A673 (cell line): ENCODE results near the gene C11orf16.

Experiments used
- CTCF ChIP-seq: fragments of 300-800, 200-600 bp; sonication (generic); conservative IDR thresholded peaks from 2 replicates; pipeline ENCODE4 v1.5.1; 2017; ENCODE audit warnings: low read depth, mild to moderate bottlenecking, antibody characterized with exemption, low read length, moderate library complexity, mixed read lengths
- EZH2 ChIP-seq: fragments of 200-600 bp; sonication (generic); IDR thresholded peaks from 2 replicates; pipeline ENCODE4 v1.6.1; 2017; ENCODE audit warnings: borderline replicate concordance, low read depth, mild to moderate bottlenecking, mixed read lengths, antibody characterized with exemption, low read length; ENCODE audit not compliant: poor library complexity, severe bottlenecking

GRCh38 chr11:8911029-8911823 lies 21.5 kb downstream of the C11orf16 start, which contains the start of gene AKIP1:
- TF ChIP-seq EZH2: no peak
- TF ChIP-seq CTCF: no peak
